Cardiac septum (tissue), 1 donor: ENCODE results near the gene CDK14. TPM values are rescaled to one million over a fixed set of nuclear protein-coding genes. Genes with fewer than 3 reads are reported as not detected.

Source experiments
- DNase-seq: peaks from one replicate; pipeline ENCODE4 v3.0.0-alpha.2; 2020; ENCODE audit warnings: low spot score
- intact Hi-C: fragments of 100-400 bp; cut with DNase I; formaldehyde crosslinking; loops from one replicate; pipeline ENCODE4 v1.14.0; 2022
- total RNA-seq: library from RNA; stranded (reverse); fragmentation: NEBNext Ultra II Directional; extraction: Animal tissue kit (Norgen Biotek cat#: 25700); gene quantifications from one replicate; pipeline ENCODE4 v1.2.1, GENCODE V29; 2021
- donor health status: DM: no; HTN: no; CAD: no.

The CDK14 gene
- total RNA-seq, 1 donor from 2014 or later = 25.7 TPM

- DNase-seq = no peak
- intact Hi-C loops = no loop called here
Observed at GRCh38 chr7:90595342-90595800, 750 bp upstream of the CDK14 start.

GRCh38 chr7:90596671-90597562 is 796 bp downstream of the CDK14 start:
- no peak for DNase-seq
- intact Hi-C loops = loop anchor here (2.0 kb wide), 1 partner anchor 28 kb away; no protein-coding TSS in a partner anchor

- intact Hi-C loops = loop anchor here (2.0 kb wide), 1 partner anchor 27 kb away; no protein-coding TSS in a partner anchor
- DNase-seq = no peak
Observed at GRCh38 chr7:90597563-90598253, 1.6 kb downstream of the CDK14 start.

- DNase-seq = no peak
- intact Hi-C loops = no loop called here
Observed at GRCh38 chr7:90599038-90599437, 2.9 kb downstream of the CDK14 start.

- no peak for DNase-seq
- intact Hi-C loops = no loop called here
Observed at GRCh38 chr7:90599892-90600555, 3.9 kb downstream of the CDK14 start.

GRCh38 chr7:90602303-90602702 is 6.2 kb downstream of the CDK14 start:
- intact Hi-C loops = no loop called here
- no peak for DNase-seq

GRCh38 chr7:90603346-90603745 is 7.2 kb downstream of the CDK14 start:
- no peak for DNase-seq
- intact Hi-C loops = no loop called here

GRCh38 chr7:90604383-90604782 is 8.3 kb downstream of the CDK14 start:
- no peak for DNase-seq
- intact Hi-C loops = no loop called here

GRCh38 chr7:90605055-90605454 is 8.9 kb downstream of the CDK14 start:
- intact Hi-C loops = no loop called here
- no peak for DNase-seq

GRCh38 chr7:90607196-90607595 is 11.1 kb downstream of the CDK14 start:
- no peak for DNase-seq
- intact Hi-C loops = no loop called here

GRCh38 chr7:90610105-90610504 is 14.0 kb downstream of the CDK14 start:
- no peak for DNase-seq
- intact Hi-C loops = no loop called here

GRCh38 chr7:90611115-90611514 is 15.0 kb downstream of the CDK14 start:
- intact Hi-C loops = no loop called here
- no peak for DNase-seq

- DNase-seq = no peak
- intact Hi-C loops = no loop called here
Observed at GRCh38 chr7:90613088-90613498, 17.0 kb downstream of the CDK14 start.

- intact Hi-C loops = no loop called here
- DNase-seq = no peak
Observed at GRCh38 chr7:90617442-90617841, 21.3 kb downstream of the CDK14 start.

- intact Hi-C loops = no loop called here
- DNase-seq = no peak
Observed at GRCh38 chr7:90618876-90619275, 22.8 kb downstream of the CDK14 start.

GRCh38 chr7:90621125-90621746 is 25.1 kb downstream of the CDK14 start:
- DNase-seq = no peak
- intact Hi-C loops = no loop called here

- DNase-seq = no peak
- intact Hi-C loops = no loop called here
Observed at GRCh38 chr7:90621747-90622140, 25.6 kb downstream of the CDK14 start.

GRCh38 chr7:90622670-90623069 is 26.5 kb downstream of the CDK14 start:
- DNase-seq = no peak
- intact Hi-C loops = no loop called here

- intact Hi-C loops = loop anchor here (2.0 kb wide), 1 partner anchor 28 kb away; the partner anchor contains the start of gene CDK14
- no peak for DNase-seq
Observed at GRCh38 chr7:90624225-90624911, 28.2 kb downstream of the CDK14 start.
